Activated gamma-delta T cell treated with anti-CD3 and anti-CD28 coated beads, Interleukin-2, amount 50 U/mL, for 16 hours (primary cell): ENCODE results near the gene ALG11.

Experiments used
- DNase-seq: peaks from one replicate; pipeline ENCODE4 v3.0.0-alpha.2; 2020; ENCODE audit warnings: low read depth

ALG11 gene

DNA sequence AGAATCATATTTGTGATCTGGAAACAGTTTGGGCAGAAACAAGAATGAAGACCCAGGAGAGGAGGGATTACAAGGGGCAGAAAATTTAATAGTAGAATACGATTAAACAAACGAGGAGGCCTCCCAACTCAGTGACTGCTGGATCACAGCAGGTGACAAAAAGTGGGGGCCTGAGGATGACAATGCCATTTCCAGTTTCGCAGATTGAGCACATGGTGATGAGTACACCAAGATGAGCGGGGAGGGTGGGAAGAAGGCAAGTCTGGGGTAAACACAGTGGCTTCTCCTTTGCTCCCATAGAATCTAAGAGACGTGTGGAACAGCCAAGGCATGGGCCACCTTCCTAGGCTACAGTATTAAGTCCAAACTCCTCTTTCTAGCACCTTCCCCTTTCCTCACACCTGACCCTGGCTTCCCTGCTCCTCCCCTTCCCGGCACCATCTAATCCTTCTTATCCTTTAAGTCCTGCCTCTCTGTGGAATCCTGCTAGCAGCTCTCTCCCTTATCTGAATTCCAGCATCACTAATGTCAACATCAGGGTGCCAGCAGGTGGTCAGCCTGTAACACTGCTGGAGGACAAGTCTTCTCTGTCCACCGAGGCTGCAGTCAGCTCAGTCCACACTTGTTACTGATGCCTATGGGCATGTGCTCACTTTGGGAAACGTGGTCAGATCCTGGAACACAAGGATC, 14.4 kb upstream of the ALG11 start:
- DNase-seq: no peak

DNA sequence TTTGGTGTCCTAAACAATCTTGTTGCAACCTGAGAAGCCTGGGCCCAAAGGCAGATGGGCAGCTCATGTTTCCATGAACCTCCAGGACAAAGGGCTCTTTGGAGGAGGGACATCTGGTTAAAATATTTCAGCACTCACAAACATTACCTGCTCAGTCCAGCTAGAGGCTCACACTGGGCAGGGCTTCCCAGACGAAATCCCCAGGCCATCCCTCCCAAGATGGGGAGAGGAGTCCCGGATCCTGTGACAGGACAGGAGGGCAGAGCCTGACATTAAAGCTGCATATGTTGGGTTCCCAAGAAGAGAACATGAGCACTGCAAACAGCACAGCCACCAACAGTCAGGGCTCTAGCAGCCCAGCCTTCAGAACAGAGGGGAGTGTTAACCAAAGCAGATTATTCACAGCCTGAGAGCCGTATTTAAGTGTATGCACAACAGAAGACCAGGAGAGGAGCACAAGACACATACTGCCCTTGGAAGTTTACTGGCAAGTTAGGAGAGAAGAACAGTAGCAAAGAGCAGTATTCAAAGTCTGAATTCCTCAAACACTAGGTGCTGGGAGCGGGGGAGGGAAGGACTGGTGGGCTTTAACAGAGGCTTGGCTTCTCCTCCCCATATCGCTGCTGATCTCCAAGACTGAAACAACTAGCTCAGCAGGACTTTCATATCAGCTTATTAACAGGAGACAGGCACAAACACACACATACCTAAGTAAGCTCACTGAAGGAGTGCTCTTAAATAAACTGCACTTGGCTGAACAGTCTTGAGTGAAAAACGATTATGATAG, 13.3 kb upstream of the ALG11 start:
- no peak for DNase-seq

DNA sequence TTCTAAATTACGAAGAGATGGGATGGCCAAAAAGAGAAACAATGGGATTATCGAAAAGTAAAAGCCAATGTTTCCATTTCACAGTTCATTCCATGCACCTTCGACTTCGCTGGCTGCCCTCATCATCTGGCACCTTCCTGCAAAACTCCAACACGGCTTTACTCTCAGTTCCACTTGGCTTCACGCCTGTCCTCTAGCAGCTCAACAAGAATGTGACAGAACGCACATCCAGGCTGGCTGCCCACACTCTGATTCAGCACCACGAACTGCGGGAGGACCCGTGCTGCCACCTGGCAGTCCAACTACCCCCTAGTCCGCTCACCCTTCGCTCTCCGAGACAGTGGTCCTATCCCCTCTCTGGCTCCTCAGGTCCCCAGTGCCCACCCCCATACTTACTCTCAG, 12.7 kb upstream of the ALG11 start:
- no peak for DNase-seq

DNA sequence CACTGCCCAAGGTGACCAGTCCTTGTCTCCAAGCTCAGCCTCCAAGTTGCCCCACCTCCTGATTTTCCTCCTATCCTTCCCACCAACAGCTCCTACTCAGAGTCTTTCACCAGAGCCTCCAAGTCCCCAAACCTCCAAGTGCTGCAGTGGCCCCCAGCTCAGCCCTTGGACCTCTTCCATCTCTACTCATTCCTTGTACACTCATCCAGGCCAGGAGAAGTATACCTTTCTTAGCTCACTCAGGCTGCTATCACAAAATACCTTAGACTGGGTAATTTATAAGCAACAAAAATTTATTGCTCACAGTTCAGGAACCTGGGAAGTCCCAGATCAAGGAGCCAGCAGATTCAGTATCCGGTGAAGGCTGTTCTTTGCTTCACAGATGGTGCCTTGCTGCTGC, 12.3 kb upstream of the ALG11 start:
- no peak for DNase-seq

DNA sequence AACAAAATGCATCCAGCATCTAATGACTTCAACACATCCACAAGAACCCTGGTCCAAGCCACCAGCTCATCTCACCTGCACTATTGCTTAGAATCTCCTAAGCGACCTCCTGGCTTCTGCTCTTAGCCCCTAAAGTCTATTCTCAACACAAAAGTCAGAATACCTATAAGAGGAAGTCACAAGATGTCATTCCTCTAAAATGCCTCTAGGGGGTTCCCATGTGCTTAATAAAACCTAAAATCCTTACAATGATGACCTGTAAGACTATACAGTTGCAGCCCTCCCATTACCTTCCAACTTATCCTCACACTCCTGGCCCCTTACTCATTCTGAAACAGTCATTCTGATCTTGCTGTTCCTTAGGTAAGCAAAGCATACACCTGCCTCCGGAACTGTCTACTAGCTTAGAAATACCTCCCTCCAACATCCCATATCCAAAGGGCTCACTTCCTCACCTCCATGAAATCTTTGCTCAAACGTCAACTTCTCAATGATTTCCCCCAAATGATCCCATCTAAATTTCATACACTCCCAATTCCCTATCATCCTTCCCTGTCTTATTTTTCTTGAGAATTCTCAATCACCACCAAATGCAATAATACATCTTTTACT, 11.0 kb upstream of the ALG11 start:
- DNase-seq: no peak

DNA sequence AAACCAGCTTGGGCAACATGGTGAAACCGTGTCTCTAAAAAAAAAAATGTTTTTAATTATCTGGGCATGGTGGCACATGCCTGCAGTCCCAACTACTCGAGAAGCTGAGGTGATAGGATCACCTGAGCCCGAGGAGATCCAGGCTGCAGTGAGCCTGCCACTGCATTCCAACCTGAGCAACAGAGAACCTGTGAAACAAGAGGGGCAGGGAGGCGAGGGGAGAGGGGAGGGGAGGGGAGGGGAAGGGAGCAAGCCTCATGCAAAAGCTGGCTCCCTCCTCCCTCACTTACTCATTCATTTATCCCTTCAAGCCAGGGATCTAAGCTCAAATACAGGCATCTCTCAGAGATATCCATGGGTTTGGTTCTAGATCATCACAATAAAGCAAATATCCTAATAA, 9.8 kb upstream of the ALG11 start:
- no peak for DNase-seq

DNA sequence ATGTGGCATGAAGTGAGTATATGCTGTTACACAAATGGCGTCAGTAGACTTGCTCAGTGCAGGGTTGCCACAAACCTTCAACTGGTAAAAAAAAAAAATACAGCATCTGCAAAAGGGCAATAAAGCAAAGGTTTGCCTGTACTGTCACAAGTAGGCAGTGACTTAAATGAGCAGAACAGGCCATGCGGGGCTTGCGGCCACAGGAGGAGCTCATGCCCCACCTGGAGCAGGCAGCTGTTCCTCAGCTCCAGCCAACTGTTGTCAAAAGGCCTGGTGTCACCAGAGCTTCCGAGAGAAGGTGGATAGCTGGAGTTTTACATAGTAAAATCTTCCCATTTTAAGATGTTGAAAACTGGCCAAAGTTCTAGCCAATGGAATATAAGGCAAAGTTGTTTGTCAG, 8.7 kb upstream of the ALG11 start:
- DNase-seq: no peak

DNA sequence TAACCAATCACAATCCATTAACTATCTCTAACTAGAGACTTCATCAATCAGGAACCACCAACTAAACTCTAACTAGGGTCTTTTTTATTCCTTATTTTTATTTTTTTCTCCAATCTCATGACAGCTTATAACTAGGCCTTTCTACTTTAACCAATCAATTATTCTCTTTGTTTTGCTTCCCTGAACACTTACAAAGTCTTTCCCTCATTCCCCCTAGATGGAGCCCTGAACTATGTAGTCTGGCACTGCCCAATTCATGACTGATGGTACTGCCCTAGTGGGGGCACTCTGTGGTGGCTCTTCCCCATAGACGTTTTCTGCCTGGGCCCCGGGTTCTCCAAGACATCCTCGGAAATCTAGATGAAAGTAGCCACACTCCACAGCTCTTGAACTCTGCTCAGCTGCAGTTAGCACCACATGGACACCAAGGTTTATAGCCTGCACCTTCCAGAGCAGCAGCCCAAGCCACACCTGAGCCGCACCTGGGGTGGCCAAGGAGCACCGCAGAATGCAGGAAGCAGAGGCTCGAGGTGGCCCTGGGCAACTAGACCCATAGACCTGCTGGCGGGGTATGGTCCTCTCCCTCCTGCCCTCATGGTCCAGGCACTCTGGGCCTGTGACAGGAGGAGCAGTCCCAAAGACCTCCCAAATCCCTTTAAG, 7.6 kb upstream of the ALG11 start:
- DNase-seq: no peak

DNA sequence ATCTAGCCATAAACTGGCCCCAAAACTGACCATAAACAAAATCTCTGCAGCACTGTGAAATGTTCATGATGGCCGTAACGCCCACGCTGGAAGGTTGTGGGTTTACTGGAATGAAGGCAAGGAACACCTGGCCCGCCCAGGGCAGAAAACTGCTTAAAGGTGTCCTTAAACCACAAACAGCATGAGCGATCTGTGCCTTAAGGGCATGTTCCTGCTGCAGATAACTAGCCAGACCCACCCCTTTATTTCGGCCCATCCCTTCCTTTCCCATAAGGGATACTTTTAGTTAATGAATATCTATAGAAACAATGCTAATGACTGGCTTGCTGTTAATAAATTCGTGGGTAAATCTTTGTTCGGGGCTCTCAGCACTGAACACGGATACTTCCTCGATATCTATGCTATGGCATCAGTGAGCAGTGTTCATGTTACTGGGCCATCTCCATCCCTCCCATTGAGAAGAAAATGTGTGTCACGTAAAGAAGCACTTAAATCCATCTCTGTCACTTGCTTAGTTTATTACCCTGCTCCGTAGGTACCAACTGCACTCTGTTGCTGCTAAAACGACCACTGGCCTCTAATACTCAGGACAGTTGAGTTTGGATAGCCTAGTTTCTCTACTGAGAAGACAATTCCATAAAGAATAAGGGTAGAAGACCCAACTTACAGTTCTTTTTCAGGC, 6.2 kb upstream of the ALG11 start:
- DNase-seq: no peak

DNA sequence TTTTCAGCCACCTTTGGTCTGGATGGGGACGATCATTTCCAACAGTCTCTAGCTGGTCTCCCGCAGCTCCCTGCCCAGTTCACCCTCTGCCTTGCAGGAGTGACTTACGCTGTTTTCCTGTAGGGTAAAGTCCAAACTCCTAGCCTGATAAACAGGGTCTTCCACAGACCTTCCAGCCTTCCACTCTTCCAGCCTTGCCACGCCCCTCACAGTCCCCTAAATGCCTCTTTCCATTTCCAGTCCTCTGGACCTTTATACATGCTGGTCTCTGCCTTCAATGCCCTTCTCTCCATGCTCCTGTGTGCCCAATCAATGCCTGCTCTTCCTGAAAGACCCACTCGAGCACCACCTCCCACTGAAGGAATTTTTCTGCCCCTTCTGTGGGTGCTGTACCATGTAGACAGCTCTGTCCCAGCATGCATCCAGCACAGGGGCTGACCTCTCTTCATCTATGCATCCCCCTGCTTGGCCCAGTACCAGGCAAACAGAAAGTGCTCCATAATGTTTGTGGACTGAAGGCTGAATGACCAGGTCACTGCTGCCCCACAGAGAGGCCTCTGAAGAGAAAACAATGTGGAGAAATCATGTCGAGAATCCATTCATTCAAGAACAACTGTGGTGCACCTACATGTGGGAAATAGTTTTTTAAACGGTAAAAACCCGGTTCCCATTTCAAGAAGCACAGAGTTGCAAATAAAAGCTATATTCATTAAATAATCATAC, 5.5 kb upstream of the ALG11 start:
- DNase-seq: no peak

DNA sequence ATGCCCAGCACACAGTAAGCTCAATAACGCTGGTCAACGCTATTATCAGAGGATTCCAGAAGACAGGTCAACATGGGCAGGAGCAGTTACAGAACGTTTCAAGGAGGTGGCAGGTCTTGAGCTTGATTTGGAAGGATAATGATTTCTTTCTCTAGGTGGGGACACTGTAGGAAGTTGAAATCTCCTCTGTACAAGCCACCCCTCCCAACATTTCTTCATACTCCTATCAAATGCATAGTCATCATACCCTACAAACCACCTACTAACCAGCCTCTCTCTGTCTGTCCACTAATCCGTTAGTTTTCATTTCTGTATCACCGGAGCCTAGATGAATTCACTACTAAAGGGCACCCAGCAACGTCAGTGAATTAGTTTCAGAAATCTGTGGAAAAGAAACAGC, 2.3 kb upstream of the ALG11 start:
- DNase-seq: no peak

DNA sequence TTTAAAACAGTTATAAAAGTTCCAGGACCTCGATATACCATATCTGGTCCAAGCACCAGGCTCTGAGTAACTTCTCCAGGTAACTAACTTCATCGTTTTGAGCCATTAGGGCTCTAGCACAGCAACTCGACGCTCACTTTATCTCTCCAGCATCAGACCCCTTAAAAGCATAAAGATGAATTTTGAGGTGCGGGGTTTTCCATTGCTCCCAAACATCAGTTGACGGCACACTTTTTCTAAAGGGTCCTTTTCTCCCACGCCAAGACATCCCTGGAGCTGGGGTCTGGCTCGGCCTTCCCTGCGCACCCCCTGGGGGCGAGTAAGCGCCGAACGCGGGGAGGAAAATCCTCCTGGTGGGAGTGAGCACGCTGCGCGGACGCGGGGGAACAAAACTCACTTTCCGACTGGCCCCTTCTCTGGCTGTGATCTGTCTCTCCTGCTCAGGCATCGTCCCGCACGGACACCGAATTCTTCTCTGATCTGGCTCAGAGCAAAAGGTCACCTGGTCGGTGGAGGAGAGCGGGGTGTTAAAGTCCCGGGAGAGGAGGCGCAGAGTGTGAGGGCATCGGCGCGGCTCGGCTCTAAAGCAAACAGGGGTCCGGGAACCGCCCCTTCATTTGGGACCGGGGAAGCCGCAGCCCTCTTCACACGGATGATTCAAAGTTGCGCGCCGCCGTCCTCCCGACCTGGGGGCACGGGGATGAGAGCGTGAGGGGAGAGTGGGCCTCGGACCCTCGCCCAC, 1.1 kb upstream of the ALG11 start, which contains the start of gene ATP7B:
TSS of gene ATP7B (minus strand) at position 561 of the 742 bp plus-strand sequence. CDS start at position 448, 113 bp downstream.
- DNase-seq: no peak

DNA sequence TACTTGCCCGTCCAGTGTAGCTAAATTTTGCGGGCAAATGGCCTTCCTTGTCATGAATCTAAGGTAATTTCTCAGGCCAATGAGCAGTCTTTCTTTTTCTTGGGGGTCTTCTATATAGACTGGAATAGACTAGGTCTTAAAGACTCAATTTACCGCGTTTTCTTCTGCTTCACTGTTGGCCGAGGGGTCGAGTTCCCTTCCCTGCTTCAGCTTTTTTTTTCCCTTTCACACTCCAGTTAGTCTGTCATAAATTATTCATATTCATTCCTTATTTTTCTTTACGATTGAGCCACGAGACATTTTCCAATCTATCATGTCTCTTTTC, 276 bp downstream of the ALG11 start:
- no peak for DNase-seq

DNA sequence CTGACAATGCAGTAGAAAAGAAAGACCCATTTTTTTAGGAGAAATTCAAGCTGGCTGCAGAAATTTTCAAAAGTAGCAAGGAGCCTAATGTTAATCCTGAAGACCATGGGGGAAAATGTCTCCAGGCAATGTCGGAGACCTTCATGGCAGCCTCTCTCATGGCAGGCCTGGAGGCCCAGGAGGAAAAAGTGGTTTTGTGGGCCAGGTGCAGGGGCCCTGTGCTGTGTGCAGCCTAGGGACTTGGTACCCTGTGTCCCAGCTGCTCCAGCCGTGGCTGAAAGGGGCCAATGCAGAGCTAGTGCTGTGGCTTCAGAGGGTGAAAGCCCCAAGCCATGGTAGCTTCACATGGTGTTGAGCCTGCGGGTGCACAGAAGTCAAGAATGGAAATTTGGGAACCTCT, 4.1 kb downstream of the ALG11 start:
- DNase-seq: no peak

DNA sequence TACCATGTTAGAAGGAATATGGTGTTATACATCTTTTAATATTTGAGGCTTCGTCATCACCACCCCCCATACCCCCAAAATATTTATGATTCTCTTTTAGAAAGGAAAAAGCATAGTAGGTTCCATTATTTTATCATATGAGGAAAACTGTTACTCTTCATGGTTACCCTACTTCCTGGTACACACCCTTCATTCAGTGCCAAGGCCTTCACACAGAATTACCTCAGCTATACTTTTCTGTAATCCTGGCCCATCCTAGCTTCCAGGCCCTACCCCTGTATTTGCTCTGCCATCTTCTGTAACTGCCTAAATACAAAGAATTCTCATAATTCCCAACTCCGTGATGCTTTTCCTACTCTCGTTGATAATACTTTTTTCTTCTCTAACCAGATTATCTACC, 8.0 kb downstream of the ALG11 start:
- no peak for DNase-seq

DNA sequence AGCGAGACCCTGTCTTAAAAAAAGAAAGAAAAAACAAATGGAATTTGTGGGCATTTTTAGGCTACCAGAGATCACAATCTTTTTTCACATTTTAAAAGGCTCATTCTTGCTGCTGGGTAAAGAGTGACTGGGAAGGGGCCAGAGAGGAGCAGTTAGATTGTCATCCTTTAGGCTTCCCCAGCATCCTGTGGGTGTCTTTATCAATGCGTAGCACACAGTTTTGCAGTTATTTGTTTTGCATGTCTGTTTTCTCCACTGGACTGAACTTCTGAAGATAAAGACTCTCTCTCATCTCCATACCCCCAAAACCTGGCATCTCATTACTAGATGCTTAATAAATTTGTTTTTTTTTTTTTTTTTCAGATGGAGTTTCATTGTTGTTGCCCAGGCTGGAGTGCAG, 10.2 kb downstream of the ALG11 start:
- DNase-seq: no peak

DNA sequence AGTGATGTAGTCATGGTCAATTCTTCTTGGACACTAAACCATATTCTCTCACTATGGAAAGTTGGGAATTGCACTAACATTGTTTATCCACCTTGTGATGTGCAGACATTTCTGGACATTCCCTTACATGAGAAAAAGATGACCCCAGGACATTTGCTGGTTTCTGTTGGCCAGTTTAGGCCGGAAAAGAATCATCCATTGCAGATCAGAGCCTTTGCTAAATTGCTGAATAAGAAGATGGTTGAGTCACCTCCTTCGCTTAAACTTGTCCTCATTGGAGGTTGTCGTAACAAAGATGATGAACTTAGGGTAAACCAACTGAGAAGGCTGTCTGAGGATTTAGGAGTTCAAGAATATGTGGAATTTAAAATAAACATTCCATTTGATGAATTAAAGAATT, 12.3 kb downstream of the ALG11 start, which contains the start of gene UTP14C:
TSS of gene UTP14C (plus strand) at position 211 of the 400 bp plus-strand sequence. CDS start 4,114 bp downstream, outside the sequence.
- no peak for DNase-seq

DNA sequence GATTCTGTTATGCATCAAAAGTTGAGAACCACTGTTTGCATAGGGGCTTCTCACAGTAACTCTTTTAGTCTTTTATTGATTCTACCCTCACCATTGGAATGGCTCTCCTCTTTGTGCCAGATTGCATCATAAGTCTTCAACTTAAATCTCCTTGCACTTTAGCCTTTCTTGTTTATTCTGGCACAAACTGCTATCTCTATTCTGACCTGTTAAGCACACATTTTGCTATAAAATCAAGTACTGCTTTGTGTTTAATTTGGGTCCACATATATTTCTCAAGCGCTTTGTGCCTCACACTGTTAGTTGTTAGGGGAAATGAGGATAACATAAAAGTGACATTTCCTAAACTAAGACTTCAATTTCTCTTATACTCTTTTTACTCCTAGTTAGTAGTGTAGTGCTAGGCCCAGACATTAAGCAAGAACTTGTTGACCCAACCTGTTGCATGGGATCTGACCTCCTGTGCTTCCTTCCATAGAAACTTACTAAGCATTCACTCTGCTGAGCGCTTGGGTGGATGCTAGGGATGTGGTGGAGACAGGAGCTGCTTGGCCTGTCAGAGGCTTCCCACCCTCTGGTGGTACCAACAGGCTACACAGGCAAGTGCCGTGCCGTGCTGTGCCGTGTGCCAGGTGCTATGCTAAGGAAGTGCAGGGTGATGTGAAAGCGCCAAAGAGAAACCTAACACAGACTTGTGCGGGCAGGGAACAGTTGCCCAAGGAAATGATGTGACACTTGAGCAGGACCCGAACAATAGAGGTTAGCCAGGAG, 13.5 kb downstream of the ALG11 start:
- no peak for DNase-seq

DNA sequence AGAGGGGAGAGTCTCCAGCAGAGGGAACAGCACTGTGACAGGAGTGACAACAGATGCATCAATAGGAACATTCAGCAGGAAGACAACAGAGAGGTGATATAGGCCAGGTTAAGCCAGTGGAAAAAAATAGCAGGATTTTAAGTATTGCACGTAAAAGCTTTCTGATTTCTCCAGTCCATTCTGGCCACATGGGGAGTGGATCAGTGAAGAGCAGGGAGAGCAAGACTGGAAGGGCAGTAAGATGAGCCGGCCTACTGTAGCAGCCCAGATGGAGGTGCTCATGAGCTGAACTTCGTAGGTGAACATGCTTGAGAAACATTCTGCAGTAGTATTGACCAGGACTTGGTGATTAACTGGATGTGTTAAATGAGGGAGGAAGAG, 14.0 kb downstream of the ALG11 start:
- no peak for DNase-seq

DNA sequence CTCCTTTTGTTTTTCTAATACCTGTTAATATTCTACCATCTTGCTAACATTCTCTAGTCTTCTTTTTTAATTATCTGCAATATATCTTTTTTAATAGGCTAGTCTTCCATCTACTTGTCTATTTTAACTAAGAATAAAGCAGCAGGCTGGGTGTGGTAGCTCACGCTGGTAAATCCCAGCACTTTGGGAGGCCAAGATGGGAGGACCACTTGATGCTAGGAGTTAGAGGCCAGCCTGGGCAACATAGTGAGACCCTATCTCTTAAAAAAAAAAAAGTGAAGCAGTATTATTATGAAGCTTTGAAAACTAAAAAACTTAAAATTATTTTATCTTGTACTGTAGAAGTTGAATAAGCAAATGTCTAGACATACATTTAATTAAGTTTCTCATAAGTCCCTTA, 15.6 kb downstream of the ALG11 start:
- DNase-seq: no peak
